ENCODE data around the gene WNK1. TPM values are rescaled to one million over a fixed set of nuclear protein-coding genes. Genes with fewer than 3 reads are reported as not detected.

Gene WNK1
- total and polyA plus RNA-seq, 2 donors from 2014 or later, result 40.2 to 173 TPM

DNA sequence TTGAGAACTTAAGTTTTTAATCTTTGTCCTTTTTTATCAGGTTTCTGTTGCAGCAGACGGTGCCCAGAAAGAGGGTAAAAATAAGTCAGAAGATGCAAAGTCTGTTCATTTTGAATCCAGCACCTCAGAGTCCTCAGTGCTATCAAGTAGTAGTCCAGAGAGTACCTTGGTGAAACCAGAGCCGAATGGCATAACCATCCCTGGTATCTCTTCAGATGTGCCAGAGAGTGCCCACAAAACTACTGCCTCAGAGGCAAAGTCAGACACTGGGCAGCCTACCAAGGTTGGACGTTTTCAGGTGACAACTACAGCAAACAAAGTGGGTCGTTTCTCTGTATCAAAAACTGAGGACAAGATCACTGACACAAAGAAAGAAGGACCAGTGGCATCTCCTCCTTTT, 143.7 kb downstream of the WNK1 start:
- intact Hi-C loops (cut with DNase I), result no loop called here
- H3K4me3 ChIP-seq (ENCODE audit: low read length in 3 of 3), result no peak overlapping the region
- TF ChIP-seq, protein P1, sequence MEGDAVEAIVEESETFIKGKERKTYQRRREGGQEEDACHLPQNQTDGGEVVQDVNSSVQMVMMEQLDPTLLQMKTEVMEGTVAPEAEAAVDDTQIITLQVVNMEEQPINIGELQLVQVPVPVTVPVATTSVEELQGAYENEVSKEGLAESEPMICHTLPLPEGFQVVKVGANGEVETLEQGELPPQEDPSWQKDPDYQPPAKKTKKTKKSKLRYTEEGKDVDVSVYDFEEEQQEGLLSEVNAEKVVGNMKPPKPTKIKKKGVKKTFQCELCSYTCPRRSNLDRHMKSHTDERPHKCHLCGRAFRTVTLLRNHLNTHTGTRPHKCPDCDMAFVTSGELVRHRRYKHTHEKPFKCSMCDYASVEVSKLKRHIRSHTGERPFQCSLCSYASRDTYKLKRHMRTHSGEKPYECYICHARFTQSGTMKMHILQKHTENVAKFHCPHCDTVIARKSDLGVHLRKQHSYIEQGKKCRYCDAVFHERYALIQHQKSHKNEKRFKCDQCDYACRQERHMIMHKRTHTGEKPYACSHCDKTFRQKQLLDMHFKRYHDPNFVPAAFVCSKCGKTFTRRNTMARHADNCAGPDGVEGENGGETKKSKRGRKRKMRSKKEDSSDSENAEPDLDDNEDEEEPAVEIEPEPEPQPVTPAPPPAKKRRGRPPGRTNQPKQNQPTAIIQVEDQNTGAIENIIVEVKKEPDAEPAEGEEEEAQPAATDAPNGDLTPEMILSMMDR (IDR thresholded peaks at IDR 0.05; ENCODE audit: borderline replicate concordance, extremely low read depth, insufficient read depth), result no peak
- DNase-seq (no peak), FAIRE-seq (no peak)
- H3K4me1 ChIP-seq (ENCODE audit: control insufficient read depth in 2 of 3, insufficient read depth in 2 of 3, low read depth in 1 of 3, low read length in 3 of 3), result no peaks in the 10 kb centered on the region
- H3K9ac ChIP-seq (ENCODE audit: low read length in 3 of 3), result no peak overlapping the region
- peaks cover 4 to 40% (median 27%) of the 10 kb centered on the region in 3 donors for H3K36me3 ChIP-seq (ENCODE audit: control insufficient read depth in 2 of 3, insufficient read depth in 3 of 3, low read length in 3 of 3)
- H3K27ac ChIP-seq (ENCODE audit: low read depth in 2 of 2, low read length in 2 of 2), result no peak overlapping the region
- H3K9me3 ChIP-seq (ENCODE audit: control insufficient read depth in 2 of 3, insufficient read depth in 1 of 3, low read length in 3 of 3), result no peaks in the 10 kb centered on the region
- no peaks in the 10 kb centered on the region for H3K27me3 ChIP-seq (ENCODE audit: control insufficient read depth, insufficient read depth, low read length)

DNA sequence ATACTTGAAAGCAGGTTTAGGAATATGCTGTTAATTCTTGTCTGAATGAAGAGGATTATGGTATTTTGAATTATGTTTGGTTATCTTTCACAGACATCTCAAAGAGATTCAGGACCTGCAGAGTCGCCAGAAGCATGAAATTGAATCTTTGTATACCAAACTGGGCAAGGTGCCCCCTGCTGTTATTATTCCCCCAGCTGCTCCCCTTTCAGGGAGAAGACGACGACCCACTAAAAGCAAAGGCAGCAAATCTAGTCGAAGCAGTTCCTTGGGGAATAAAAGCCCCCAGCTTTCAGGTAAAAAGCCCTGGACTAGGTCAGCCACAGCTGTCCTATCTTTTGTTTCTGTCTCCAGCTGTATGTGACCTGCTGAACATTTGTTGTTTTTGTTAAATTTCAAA, 145.0 kb downstream of the WNK1 start:
- Histone ChIP-seq H3K9me3 (ENCODE audit: control insufficient read depth in 2 of 3, insufficient read depth in 1 of 3, low read length in 3 of 3) (no peaks in the 10 kb centered on the region), H3K27ac (ENCODE audit: low read depth in 2 of 2, low read length in 2 of 2) (no peak overlapping the region), H3K36me3 (ENCODE audit: control insufficient read depth in 2 of 3, insufficient read depth in 3 of 3, low read length in 3 of 3) (peaks cover 4 to 53% (median 39%) of the 10 kb centered on the region in 3 donors), H3K4me3 (ENCODE audit: low read length in 3 of 3) (no peak overlapping the region), H3K27me3 (ENCODE audit: control insufficient read depth, insufficient read depth, low read length) (no peaks in the 10 kb centered on the region), H3K9ac (ENCODE audit: low read length in 3 of 3) (no peak overlapping the region), H3K4me1 (ENCODE audit: control insufficient read depth in 2 of 3, insufficient read depth in 2 of 3, low read depth in 1 of 3, low read length in 3 of 3) (no peaks in the 10 kb centered on the region)
- no peak for FAIRE-seq
- intact Hi-C loops (cut with DNase I), result no loop called here
- DNase-seq, result no peak
- TF ChIP-seq, protein P1 (IDR thresholded peaks at IDR 0.05; ENCODE audit: borderline replicate concordance, extremely low read depth, insufficient read depth), result no peak

DNA sequence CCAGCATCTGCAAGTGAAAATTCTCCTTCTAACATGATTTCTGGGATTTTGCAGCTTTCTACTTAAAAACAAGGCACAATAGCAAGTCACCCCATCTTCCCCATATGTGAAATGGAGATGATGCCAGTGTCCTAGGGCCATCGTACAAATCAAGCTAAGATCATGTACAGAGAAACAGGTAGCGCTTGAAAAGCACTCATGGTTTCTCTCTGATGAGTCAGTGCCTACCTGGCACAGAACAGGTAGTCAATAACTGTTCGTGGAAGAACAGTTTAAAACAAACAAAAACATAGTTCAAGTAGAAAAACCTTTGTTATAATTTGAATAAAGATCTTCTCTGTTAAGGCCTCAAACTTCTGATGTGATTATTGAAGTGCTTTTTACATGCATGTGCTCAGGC, 150.2 kb downstream of the WNK1 start:
- Histone ChIP-seq H3K36me3 (ENCODE audit: control insufficient read depth in 2 of 3, insufficient read depth in 3 of 3, low read length in 3 of 3) (peaks cover 4 to 83% (median 50%) of the 10 kb centered on the region in 3 donors), H3K4me1 (ENCODE audit: control insufficient read depth in 2 of 3, insufficient read depth in 2 of 3, low read depth in 1 of 3, low read length in 3 of 3) (peaks cover 0 to 11% (median 2%) of the 10 kb centered on the region in 3 donors), H3K9me3 (ENCODE audit: control insufficient read depth in 2 of 3, insufficient read depth in 1 of 3, low read length in 3 of 3) (no peaks in the 10 kb centered on the region), H3K27me3 (ENCODE audit: control insufficient read depth, insufficient read depth, low read length) (no peaks in the 10 kb centered on the region), H3K27ac (ENCODE audit: low read depth in 2 of 2, low read length in 2 of 2) (no peak overlapping the region), H3K9ac (ENCODE audit: low read length in 3 of 3) (no peak overlapping the region), H3K4me3 (ENCODE audit: low read length in 3 of 3) (no peak overlapping the region)
- DNase-seq (no peak), FAIRE-seq (no peak)
- intact Hi-C loops (cut with DNase I), result no loop called here
- TF ChIP-seq, protein P1 (IDR thresholded peaks at IDR 0.05; ENCODE audit: borderline replicate concordance, extremely low read depth, insufficient read depth), result no peak

DNA sequence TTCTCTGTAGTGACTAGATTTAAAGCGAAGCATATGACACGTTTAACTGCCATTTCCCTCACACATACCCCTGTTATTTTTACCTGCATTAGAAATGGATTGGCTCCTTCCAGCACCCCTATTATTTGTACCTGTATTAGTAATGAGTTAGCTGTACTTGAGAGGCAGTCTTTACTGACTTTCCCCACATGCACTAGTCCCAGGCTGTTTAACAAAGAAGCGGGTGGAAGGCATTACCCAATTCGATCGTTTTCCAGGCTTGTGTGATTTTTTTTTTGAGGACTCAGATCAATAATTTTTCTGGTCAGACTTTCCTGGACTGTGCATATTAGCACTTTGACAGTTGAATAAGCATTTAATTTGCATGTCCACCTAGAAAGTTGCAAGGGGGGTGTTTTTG, 150.7 kb downstream of the WNK1 start:
- H3K27me3 ChIP-seq (ENCODE audit: control insufficient read depth, insufficient read depth, low read length), result no peaks in the 10 kb centered on the region
- no peak overlapping the region for H3K9ac ChIP-seq (ENCODE audit: low read length in 3 of 3)
- H3K27ac ChIP-seq (ENCODE audit: low read depth in 2 of 2, low read length in 2 of 2), result no peak overlapping the region
- peaks cover 0 to 11% (median 2%) of the 10 kb centered on the region in 3 donors for H3K4me1 ChIP-seq (ENCODE audit: control insufficient read depth in 2 of 3, insufficient read depth in 2 of 3, low read depth in 1 of 3, low read length in 3 of 3)
- H3K36me3 ChIP-seq (ENCODE audit: control insufficient read depth in 2 of 3, insufficient read depth in 3 of 3, low read length in 3 of 3), result peaks cover 4 to 83% (median 52%) of the 10 kb centered on the region in 3 donors
- no peaks in the 10 kb centered on the region for H3K9me3 ChIP-seq (ENCODE audit: control insufficient read depth in 2 of 3, insufficient read depth in 1 of 3, low read length in 3 of 3)
- DNase-seq, result no peak
- TF ChIP-seq, protein P1 (IDR thresholded peaks at IDR 0.05; ENCODE audit: borderline replicate concordance, extremely low read depth, insufficient read depth), result no peak
- no peak overlapping the region for H3K4me3 ChIP-seq (ENCODE audit: low read length in 3 of 3)
- intact Hi-C loops (cut with DNase I), result no loop called here
- no peak for FAIRE-seq
